HG03064 (cell line): ENCODE results near the gene HOXA5.

Source experiments
- ATAC-seq: cut with Tn5 transposase; IDR thresholded peaks from one replicate; pipeline ENCODE4 v1.9.1; 2021; ENCODE audit warnings: low read depth; ENCODE audit not compliant: unreplicated experiment

Gene HOXA5

DNA sequence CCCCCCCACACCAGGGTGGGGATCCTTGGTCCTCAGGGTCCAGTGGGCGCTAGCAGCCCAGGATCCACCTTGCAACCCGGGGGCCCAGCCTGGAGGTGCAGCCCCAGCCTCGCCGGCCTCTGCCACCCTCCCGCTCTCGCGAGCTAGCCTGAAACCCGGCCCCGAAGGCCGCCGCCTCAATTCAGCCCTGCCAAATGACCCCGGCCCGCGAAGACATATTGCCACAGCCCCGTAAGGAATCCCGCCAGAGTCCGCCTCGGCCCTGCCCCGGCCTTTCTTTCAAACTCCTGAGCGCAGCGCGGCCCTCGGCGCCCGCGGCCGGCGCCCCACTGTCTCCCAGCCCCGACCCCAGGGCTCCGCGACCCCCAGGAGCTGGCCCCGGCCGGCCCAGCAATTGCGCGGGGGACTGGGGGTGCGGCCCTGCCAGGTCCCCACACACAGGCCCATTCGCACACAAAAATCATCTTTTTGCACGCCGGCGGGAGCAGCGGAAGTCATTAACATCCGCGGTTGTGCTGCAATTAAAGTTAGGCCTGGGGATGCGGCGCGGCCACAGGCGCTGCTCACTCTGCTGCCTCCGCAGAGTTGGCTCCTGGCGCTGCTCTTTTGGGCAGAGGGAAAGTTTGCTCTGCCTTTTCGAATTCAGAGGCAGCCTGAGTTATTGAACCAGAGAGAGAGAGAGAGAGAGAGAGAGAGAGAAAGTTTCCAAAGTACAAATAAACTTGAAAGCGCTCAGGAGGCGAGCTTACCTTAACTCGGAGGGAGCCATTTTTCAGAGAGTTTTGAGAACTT is 4.0 kb downstream of the HOXA5 start:
- no peak for ATAC-seq

DNA sequence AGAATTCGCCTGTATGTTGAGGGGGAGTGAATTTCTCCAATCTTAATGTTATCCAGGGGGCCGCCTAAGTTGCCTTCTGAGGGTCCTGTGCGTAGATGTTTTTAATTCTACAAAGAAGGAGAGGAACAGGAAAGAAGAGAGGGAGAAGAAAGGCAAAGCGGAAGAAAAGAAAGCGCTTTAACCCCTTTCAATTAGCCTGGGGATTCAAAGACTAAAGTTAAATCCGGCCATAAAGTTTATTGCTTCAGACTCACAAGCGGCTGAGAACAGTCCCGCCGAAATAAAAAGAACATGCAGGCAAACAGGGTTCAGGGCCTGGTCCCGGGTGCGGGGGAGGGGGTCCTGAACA is 4.5 kb downstream of the HOXA5 start:
- ATAC-seq, result no peak

DNA sequence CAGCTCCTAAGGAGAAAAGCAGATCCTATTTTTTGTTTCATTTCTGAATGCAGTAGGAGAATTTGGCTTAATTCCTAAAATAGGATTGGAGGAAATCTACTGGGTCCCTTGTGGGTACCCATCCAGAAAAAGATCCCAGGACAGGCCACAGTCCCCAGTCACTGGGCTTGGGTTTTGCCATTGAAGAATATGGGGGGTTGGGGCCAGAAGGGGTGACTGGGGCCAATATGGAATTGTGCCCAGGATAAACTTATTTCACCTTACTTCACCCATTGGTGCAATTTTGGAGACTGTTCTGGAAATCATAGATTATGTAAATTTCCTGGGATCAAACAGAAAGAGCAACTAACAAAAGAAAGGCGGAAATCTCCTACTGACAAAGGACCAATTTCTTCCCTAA is 5.0 kb downstream of the HOXA5 start:
- ATAC-seq, result no peak

DNA sequence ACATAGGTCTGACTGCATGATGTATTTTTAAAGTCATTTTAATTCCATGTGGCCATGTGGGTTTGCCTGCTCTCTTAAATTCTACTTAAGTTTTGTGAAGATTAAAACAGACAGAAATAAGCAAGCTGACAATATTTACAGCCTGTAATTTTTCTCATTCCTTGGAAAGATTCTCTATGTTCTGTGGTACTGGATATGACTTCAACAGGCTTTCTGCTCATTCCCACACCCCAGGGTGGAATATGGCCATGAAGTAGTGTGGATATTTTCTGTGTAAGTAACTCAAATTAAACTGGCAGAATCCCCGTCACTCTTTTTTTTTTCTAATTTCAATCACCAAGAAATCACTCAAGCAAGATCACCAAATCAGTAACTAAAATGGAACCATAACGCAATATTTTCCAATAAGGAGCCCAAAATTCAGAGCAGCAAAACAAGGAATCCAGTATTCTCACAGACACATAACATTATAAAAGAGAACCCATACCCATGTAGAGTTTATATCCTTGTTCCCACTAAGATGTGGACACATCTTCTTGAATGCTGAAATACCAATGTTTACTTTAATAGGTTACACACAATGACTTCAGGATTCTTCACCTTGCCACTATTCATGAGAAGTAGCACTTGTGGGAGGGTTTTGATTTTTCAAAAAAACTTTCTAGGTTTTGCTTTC is 5.7 kb downstream of the HOXA5 start:
- no peak for ATAC-seq

DNA sequence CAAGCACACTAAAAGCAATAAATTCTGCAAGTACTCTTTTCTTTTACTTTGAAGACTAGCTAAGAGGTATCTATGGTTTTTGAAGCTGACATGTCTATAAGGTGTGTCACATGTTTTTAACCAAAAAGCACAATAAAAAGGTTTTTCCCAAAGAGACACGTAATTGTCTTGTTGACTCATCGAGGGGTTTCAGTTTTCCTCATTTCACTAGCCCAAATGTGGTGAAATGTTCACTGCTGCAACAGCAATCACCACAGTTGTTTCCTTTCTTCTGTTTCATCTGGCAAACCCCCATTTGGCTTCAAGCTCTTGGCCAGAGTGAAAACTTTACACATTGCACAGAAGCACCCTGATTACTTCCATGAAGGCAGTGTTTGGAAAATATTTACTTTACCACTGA is 9.1 kb downstream of the HOXA5 start:
- ATAC-seq, result no peak

DNA sequence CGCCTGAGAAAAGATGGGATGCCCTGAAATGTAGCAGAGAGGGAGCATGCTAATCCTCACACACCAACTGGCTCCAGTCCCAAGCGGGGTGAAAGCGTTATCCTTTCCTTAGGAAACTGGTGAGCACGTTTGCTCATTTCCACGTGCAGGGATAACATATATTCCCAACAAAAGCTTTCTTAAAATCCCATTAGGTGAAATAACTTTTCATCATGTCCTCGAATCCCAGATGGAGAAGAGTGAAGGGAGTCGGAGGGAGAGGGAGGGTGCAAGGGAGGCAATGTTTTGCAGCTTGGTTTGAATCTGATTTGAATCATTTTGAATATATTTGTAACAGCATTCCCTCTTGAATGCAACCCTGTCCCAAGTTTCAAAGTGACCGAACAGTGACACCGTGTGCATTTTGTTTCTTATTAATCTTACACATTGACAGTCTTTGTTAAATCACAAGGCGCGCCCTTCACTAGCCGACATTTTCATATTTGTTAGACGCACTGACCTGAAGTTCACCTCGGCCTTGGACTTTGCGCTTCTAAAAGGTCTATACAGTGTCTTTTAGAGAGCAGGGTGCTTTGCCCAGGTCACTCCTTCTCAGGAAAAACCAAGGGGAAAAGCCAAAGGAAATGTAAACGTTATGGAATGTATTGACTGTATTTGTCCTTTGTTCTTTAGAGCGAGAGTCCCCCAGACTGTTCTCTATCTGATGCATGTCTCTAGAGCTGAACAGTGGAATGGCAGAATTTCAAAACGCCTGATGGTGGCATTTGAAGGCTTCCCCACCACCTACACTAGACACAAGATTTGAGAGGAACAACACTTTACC is 9.9 kb downstream of the HOXA5 start:
- no peak for ATAC-seq

DNA sequence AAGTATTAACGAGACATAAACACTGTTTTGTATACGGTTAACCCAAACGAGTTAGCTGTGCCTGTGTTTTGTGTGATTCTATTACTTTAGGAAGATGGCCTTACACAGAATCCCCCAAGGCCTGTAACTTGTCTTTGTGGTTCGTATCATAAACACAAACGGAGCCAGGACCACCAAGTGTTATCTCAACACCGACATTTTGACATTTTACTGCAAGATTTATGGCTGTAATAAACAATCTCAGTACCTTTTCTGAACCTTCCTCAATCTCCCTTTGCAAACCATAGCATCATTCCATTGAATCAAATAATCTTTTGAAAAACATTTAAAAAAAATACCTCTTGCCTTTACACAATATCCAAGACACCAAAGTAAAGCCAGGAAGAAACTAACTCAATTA is 10.5 kb downstream of the HOXA5 start:
- no peak for ATAC-seq

DNA sequence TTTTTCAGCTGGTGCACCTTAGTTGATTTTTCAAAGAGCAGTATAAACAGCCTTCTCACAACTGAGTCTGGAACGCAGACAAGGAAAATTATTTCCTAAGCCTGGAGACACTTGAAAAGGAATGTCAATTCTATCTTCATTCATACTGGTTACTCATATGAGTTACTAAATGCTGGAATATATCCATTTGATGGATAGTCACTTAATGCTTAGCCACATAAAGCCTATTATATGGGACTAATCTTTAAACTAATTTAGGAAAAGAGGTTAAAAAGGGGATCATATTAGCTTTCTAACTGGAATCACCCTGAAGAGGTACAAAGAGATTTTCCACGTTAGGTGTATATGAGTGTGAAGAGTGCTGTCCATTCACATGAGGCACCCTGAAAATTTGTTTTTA is 11.3 kb downstream of the HOXA5 start:
- ATAC-seq, result no peak

DNA sequence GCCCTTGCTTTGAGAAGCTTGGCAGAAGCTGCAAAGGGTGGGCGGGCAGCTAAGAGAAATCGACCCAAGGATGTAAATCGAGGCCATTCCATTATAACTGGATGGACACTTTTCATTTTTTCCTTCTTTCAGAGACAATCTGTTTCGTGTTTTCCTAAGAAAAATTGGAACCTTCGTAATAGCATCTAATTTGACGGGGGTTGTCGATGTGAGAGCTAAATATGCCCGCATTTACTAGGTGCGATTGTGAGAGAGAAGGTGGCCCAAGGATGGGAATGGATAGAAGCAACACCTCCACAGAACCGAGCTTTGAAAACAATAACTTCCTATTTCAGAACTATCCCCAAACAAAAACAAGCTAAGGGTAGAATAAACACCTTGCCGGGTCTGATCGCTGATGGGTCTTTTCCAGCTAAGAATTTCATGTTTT is 12.1 kb downstream of the HOXA5 start:
- ATAC-seq, result no peak

DNA sequence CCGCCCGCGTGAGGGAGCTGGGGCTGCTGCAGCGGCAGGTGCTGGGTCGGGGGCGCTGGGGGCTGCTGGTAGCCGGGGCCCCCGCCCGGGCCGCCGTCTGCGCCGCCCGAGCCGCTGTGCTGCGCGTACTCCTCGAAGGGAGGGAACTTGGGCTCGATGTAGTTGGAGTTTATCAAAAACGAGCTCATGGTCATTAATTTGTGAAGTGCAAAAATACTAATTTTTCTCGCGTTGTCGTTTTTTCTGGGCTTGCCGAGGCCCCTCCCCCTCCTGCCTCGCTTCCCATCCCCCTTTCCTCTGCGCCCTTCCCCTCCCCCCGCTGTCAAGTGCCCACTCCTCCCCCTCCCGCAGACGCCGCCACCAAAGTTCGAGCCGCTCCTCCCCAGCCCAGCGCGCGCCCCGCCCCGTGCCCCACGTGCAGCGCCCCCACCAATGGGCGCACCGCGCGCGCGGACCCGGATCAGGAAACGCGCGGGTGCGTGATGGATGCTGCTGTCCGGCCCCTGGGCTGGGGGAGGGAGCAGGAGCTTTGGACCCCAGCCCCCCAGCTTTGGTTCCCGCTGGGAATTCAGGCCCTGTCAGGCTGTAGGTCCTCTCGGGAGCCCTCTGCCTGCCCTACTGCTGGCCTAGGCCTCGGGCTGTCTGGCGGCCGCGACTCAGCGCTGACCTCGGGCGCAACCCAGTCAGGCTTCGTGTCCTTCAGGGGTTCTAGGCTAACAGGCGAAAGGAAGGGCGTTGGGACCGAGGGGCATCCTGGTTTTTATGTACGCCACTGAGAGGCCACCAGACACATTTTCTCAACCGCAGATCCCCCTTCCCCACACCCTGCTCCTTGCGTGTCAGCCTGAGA is 12.7 kb downstream of the HOXA5 start, which contains the start of gene HOXA4:
HOXA4 (minus strand) TSS at position 218 of the 850 bp plus-strand sequence; CDS start at position 194, 24 bp downstream.
- no peak for ATAC-seq

DNA sequence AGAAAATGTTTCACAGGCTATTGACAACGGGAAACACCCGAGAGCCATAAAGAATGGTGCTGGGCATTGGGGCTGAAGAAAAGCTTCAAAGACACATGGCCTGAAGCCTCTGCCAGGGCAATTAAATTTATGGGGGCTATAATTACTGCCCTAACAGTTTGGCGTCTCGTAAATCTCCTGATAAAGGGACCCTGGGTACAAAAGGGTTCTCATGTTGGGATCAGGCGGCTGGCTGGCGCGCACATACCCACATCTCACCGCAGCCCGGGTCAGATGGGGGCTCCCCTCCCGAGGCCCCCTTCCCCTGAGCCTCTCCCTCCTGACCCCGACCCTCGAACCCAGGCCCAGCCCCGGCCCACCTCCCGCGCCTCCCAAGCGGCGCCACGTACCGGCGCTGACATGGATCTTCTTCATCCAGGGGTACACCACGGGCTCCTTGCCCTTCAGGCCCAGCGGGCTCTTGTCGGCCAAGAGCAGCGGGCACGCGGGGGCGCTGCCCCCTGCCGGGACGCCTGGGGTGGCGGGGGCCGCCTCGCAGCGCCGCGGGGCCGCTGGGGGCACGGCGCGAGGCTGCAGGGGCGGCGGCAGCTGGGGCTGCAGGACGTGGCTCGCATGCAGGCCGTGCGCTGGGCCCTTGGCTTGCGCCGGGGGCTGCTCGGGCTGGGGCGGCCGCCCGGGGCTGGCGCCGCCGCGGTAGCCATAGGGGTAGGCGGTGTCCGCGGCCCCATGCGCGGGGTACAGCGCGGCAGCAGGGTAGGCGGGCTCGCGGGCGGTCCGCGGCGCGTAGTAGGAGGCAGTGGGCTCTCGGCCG is 13.5 kb downstream of the HOXA5 start:
- ATAC-seq, result no peak

DNA sequence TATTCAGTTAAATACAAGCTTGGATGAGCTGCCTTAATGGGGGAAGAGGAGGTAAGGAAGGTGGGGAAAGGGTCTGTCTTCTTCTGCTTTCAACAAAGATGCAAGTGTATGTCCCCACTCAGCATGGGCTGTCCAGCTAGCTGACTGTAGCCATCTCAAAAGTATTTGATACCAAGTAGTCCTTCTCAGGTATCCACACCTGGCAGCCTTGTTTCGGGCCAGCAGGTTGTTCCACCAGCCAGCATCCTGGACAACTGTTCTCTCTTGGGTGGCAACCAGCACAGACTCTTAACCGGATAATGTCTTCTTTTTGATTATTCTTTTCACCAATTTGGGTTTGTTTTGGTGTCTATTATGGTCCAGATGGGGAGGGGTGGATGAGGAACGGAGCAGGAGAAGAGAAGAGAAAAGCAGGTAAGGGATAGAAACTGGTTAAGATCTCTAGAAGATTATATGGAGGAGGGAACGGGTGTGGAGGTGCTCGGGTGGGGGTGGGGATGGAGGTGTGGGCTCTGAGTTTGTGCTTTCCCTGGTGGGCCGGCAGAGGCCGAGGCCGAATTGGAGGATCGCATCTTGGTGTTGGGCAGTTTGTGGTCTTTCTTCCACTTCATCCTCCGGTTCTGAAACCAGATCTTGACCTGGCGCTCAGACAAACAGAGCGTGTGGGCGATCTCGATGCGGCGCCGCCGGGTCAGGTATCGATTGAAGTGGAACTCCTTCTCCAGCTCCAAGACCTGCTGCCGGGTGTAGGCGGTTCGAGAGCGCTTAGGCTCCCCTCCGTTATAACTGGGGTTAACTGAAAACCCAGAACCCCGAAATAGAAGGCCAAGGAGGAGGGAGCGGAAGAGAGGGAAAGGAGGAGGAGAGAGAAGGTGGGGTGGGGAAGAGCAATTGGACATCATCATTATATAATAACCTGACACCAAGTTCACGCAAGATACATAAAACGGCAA is 14.4 kb downstream of the HOXA5 start:
- no peak for ATAC-seq

DNA sequence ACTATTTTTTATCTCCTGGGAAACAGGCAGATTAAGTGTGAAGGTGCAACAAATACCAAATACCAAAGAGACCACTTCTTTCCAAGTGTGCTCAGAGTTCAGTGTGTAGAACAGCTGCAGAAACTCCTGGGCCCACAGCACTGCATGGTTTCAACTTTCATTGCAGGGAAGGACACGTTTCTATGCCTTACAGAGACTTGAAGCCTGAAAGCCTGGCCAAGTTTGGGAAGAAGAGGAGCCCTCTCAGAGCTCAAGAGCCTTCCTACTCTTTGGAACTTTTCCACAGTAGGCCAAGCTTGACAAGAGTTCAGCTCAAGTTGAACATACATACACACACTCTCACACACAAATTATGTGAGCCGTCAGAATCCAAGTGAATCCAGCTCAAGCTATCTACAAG is 15.4 kb downstream of the HOXA5 start:
- ATAC-seq, result no peak

DNA sequence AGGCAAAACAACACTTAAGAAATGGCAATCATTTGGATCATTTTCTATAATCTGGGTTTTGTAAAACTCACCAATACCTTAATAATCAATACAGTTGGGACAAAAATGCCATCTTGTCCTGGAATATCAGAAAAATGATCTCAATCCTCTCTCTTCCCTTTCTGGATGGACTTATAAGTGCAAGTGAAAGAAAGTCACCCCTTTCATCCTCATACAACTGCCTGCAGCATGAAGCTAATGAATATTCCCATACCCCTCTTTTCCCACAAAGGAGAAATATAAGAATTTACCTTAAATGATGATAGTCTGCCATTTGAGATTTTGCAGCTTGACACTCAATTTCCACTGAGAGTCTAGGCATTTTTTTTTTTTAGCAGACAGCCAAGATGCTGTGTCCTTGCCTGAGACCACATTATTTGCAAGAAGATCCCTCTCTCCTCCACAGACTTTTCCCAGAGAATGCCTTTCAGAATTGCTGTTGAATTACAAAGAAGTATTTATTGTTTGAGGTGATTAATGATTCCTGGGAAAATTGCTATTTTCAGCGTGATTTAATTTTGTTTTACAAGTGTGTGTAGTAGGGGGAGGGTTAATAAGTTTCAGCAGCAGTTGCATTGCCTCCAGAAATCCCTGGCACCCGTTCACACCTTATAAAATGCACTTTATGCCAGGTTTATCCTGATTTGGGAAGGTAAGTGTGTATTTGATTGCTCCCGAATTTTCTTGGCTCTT is 16.7 kb downstream of the HOXA5 start:
- no peak for ATAC-seq

DNA sequence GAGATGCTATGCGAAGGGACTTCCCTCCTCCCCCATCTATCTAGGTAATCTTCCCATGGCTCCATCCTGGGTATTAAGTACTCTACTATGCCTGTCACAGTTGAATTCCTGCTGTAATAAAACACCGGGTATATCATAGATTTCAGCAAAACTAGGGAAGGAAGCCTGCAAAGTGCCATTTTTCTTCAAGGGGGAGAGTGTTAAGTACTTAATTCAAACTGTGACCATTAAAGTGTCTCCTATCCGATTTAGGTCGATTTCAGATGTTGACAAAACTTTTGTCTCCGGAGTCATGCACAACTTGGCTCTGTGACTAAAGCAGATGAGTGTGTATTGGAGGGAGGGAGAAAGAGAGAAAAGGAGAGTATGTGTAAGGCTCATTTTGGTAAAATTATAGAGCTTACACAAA is 17.5 kb downstream of the HOXA5 start:
- no peak for ATAC-seq

DNA sequence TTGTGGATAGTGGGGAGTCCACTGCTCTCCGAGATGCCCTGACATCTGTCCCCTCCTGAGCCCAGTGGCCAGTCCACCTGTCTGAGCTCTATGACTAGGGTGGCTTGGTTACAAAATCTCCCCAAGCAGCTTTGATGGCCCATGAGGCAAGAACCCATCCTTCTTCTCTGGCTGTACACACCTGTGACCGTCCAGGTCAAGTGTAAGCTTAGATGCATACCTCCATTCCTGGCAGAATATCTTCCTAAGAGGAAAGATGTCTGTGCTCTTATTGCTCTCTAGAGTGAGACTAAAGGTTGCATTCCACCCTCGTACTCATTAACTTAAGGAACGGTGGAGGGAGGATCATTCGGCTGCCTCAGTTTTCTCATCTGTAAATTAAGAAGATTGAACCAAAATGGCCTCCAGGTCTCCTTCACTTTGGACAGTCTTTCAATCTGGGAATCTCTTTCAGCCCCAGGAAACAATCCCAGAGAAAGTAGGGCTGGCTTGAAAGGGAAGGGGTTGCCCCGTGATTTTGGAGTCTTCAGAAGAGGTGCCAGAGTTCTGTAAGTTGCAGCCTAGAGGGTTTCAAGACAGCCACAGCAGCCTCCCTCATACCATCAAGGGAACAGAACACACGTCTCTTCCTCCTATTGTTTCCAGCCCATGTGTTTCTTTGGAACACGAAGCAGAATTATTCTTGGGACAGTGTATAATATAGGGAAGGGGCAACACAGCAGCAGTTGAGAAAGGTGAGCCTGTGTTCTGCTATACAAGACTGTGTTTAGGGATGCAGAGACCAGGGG is 18.4 kb downstream of the HOXA5 start:
- ATAC-seq, result no peak
